ENCODE measurements around the gene AGBL1.

Gene AGBL1

DNA sequence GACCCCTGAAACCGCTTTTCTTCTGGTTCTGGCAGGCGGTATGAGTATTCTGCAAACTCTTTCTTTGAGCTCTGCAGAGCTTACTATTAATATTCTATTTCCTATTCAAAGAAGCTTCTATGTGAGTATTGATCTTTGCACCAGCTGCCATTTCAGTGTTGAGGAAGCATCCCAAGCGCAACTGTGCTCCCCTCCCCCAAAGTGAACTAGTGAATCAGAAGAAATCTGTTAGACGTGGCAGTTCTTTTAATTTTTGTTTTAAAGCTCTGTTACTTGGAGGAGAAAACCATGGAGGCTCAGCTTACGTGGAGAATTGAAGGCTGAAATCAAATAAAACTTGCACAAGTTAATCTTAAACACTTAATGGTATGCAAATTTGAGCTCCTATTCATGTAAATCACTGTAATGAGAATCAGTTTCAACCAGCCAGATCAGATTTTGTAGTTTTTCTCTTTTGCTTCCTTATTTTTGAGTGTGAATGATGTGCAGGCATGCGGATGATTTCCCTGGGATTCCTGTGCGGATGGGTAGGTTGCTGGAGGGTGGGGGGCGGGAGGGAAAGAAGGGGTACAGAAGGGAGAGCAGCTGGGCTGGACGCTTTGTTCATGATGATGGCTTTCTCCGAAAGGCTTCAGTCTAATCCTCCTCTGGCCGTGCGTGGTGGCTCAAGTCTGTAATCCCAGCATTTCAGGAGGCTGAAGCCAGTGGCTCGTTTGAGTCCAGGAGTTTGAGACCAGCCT lies 16.1 kb upstream of the AGBL1 start:
- TF ChIP-seq, protein P1, sequence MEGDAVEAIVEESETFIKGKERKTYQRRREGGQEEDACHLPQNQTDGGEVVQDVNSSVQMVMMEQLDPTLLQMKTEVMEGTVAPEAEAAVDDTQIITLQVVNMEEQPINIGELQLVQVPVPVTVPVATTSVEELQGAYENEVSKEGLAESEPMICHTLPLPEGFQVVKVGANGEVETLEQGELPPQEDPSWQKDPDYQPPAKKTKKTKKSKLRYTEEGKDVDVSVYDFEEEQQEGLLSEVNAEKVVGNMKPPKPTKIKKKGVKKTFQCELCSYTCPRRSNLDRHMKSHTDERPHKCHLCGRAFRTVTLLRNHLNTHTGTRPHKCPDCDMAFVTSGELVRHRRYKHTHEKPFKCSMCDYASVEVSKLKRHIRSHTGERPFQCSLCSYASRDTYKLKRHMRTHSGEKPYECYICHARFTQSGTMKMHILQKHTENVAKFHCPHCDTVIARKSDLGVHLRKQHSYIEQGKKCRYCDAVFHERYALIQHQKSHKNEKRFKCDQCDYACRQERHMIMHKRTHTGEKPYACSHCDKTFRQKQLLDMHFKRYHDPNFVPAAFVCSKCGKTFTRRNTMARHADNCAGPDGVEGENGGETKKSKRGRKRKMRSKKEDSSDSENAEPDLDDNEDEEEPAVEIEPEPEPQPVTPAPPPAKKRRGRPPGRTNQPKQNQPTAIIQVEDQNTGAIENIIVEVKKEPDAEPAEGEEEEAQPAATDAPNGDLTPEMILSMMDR (IDR thresholded peaks at IDR 0.05; ENCODE audit: insufficient read depth, missing control alignments): no peak
- DNase-seq (ENCODE audit: insufficient read length, low spot score): no peak

DNA sequence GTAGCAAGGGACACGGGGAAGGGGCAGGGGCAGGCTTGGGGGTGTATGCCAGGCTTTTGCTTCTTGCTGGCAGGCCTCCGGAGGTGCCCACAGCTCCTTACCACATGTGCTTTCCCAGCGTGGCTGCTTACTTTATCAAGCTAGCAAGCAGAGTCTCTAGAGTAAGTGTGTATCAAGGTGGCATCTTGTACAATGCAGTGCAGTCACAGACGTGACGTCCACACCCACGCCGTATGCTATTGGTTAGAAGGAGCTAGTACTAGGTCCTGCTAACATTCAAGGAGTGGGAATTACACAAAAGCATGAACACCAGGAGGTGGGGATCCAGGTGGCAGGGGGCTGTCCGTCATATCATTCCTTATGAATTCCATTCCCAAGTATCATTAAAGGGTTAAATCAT lies 15.3 kb upstream of the AGBL1 start:
- FAIRE-seq (peak; percentile 44), DNase-seq (ENCODE audit: insufficient read length, low spot score) (no peak)
- TF ChIP-seq, protein P1 (IDR thresholded peaks at IDR 0.05; ENCODE audit: insufficient read depth, missing control alignments): no peak

More for the DNA sequence above, 16.1 kb upstream of the AGBL1 start:
- FAIRE-seq: peak; percentile 46

DNA sequence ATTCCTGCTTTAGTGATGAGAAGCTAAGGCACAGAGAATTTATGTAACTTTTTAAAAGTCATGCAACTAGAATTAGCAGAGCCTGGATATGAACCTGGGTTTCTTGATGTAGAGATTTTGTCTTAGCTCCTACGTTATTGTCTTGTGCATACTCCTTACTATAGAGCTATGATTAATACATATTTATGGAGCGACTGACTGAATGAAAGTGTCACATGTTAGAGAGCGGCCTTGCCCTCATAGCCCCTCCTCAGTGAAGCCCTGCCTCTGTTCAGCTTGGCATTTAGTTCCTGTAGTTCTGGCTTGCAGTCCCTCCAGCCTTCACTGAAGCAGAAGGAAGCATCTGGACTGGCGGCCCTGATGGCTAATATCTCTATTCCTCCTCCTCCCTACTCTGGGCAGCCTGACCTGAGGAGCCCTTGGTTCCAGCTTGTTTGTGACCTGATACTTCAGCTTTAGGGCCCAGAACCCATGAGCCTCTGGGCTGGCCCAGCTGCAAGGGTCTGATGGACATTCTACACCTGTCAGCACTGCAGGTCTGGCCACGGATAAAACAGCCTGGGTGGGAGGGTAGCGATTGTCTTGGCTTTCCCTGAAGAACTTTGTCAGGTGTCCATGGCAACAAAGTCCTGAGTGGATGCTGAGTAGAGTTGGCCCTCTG lies 13.4 kb upstream of the AGBL1 start:
- DNase-seq (ENCODE audit: insufficient read length, low spot score): no peak
- TF ChIP-seq, protein P1 (IDR thresholded peaks at IDR 0.05; ENCODE audit: insufficient read depth, missing control alignments): no peak
- FAIRE-seq: no peak

DNA sequence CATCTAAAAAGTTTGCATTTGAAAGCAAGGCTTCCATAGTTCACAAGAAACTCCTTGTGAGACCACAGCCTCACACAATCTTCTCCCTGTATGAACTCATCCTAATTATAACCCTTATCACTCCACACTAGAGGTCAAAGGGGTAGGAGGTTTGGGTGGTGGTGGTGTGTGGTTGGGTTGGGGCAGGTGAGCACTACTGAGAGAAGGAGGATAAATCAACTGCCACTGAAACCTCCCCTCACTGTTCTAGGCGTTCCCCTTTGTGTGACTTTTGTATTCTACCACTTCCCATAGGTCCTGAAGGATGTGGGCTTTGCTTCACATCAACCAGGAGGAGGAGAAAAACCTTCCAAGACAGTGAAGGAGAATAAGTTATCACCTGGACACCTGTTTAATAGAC lies 6.4 kb upstream of the AGBL1 start:
- no peak for FAIRE-seq
- TF ChIP-seq, protein P1 (IDR thresholded peaks at IDR 0.05; ENCODE audit: insufficient read depth, missing control alignments): no peak
- DNase-seq (ENCODE audit: insufficient read length, low spot score): no peak

DNA sequence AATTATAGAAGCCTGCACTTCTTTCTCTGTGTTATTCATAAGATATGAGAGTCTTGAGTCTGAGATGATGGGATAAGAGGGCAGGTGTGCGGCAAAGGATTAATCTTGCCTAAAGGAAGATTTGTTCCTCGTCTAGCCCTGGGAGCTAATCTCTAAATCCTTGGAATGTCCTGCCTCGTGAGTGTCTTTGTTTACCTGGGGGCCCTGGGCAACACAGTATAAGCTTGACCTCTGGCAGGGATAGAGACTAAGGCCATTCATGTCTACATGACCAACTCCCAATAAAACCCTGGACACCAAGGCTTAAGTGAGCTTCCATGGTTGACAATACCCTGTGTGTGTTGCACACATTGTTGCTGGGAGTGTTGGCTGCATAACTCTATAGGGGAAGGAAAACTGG lies 3.2 kb upstream of the AGBL1 start:
- TF ChIP-seq, protein P1 (IDR thresholded peaks at IDR 0.05; ENCODE audit: insufficient read depth, missing control alignments): no peak
- DNase-seq (ENCODE audit: insufficient read length, low spot score) (no peak), FAIRE-seq (no peak)

DNA sequence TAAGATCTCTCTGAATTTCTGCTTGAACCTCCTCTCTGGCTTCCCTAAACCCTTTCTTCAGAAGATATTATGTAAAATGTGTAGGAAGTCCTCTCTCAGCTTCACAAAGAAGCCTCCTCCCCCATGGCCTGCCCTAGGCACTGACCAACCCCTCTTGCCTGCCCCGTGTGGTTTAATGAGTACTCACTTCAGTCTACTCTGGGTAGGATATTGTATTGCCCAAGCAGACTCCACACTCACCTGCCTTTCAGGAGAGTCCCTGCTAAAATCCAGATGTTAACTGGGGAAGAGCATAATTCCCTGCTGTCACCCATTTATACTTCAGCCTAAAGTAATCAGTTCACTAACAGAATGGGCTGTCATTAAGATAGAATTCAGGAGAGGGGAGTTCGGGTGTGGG lies 2.6 kb upstream of the AGBL1 start:
- DNase-seq (ENCODE audit: insufficient read length, low spot score) (no peak), FAIRE-seq (no peak)
- TF ChIP-seq, protein P1 (IDR thresholded peaks at IDR 0.05; ENCODE audit: insufficient read depth, missing control alignments): no peak

DNA sequence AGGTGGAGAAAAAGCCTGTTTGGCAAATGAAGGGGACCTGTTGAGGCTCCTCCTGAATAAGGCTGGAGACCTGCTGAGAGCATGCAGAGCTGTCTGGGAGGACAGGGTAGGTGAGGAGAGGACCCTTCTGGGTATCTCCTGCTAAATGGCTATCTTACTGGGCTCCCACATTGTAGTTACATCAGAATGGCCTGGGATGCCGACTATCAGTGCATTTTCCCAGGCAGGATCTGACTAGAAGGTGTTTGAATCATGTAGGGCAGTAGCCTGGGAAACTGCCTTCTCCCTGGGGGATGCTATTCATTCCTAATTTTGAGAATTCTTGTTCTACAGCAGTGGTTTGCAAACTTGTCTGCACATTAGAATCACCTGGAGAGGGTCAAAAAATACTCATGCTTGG lies 631 bp downstream of the AGBL1 start:
- FAIRE-seq: no peak
- no peak for DNase-seq (ENCODE audit: insufficient read length, low spot score)
- TF ChIP-seq, protein P1 (IDR thresholded peaks at IDR 0.05; ENCODE audit: insufficient read depth, missing control alignments): no peak
